ENCODE data around the gene JAM3.

The JAM3 gene

GRCh38 chr11:134041349-134041748, 27.5 kb upstream of the JAM3 start:
- peak overlapping the region; percentile 49 to 95 for H2BK12ac ChIP-seq (ENCODE audit: low read length in 2 of 2)
- H3K9ac ChIP-seq (ENCODE audit: low read length), result no peak overlapping the region
- H2BK120ac ChIP-seq (ENCODE audit: low read depth, low read length), result no peak overlapping the region
- DNase-seq, result no peak
- H3K18ac ChIP-seq (ENCODE audit: low read depth in 1 of 2, low read length in 2 of 2), result peak overlapping the region; percentile 50 to 98
- peaks cover 12% of the 10 kb centered on the region for H3K4me1 ChIP-seq (ENCODE audit: control insufficient read depth, insufficient read depth, low read depth, low read length)
- H2AFZ ChIP-seq (ENCODE audit: low read depth, low read length), result no peak overlapping the region
- WGBS, result 82% methylated on average over 8 of the region's 8 CpGs
- H3K4me2 ChIP-seq (ENCODE audit: low read length, poor library complexity, severe bottlenecking), result no peak overlapping the region
- no peak overlapping the region for H3K27ac ChIP-seq (ENCODE audit: low read length, poor library complexity, severe bottlenecking)
- H3K36me3 ChIP-seq (ENCODE audit: control insufficient read depth in 1 of 2, insufficient read depth in 2 of 2, low read depth in 1 of 2, low read length in 2 of 2), result no peaks in the 10 kb centered on the region
- H2BK5ac ChIP-seq (ENCODE audit: low read depth, low read length, poor library complexity, severe bottlenecking), result no peak overlapping the region
- H3K79me1 ChIP-seq (replicated peaks; ENCODE audit: low read length, poor library complexity, severe bottlenecking), result no peaks in the 10 kb centered on the region
- H4K8ac ChIP-seq (ENCODE audit: low read length), result peak overlapping the region; percentile 10
- H3K23ac ChIP-seq (ENCODE audit: low read length in 2 of 2), result peak overlapping the region in 1 of 2 experiments; percentile 62
- no peak overlapping the region for H3K4me3 ChIP-seq (ENCODE audit: insufficient read depth in 1 of 2, low read depth in 1 of 2, low read length in 2 of 2)
- H2AK5ac ChIP-seq (ENCODE audit: low read length, severe bottlenecking), result no peak overlapping the region
- peak overlapping the region; percentile 56 to 57 for H3K4ac ChIP-seq (ENCODE audit: low read depth in 1 of 2, low read length in 2 of 2)
- H4K91ac ChIP-seq (ENCODE audit: low read length), result peak overlapping the region; percentile 90
- H2BK15ac ChIP-seq (ENCODE audit: low read depth, poor library complexity, severe bottlenecking), result no peak overlapping the region
- no peaks in the 10 kb centered on the region for H3K9me3 ChIP-seq (ENCODE audit: control insufficient read depth, low read length)
- peaks cover 19 to 41% of the 10 kb centered on the region in 2 experiments for H3K27me3 ChIP-seq (ENCODE audit: control insufficient read depth in 1 of 2, insufficient read depth in 1 of 2, low read length in 2 of 2)
- H3K14ac ChIP-seq (ENCODE audit: low read length in 2 of 2), result peak overlapping the region in 1 of 2 experiments; percentile 68

GRCh38 chr11:134041791-134042696, 26.8 kb upstream of the JAM3 start:
- H2BK12ac ChIP-seq (ENCODE audit: low read length in 2 of 2), result peak overlapping the region; percentile 38 to 91
- H3K18ac ChIP-seq (ENCODE audit: low read depth in 1 of 2, low read length in 2 of 2), result peak overlapping the region; percentile 50 to 98
- H3K14ac ChIP-seq (ENCODE audit: low read length in 2 of 2), result peak overlapping the region in 1 of 2 experiments; percentile 93
- H2AFZ ChIP-seq (ENCODE audit: low read depth, low read length), result no peak overlapping the region
- no peak overlapping the region for H3K4me3 ChIP-seq (ENCODE audit: insufficient read depth in 1 of 2, low read depth in 1 of 2, low read length in 2 of 2)
- no peaks in the 10 kb centered on the region for H3K36me3 ChIP-seq (ENCODE audit: control insufficient read depth in 1 of 2, insufficient read depth in 2 of 2, low read depth in 1 of 2, low read length in 2 of 2)
- DNase-seq, result no peak
- no peak overlapping the region for H3K27ac ChIP-seq (ENCODE audit: low read length, poor library complexity, severe bottlenecking)
- peak overlapping the region; percentile 90 for H4K91ac ChIP-seq (ENCODE audit: low read length)
- H4K8ac ChIP-seq (ENCODE audit: low read length), result no peak overlapping the region
- H3K9me3 ChIP-seq (ENCODE audit: control insufficient read depth, low read length), result no peaks in the 10 kb centered on the region
- no peaks in the 10 kb centered on the region for H3K79me1 ChIP-seq (replicated peaks; ENCODE audit: low read length, poor library complexity, severe bottlenecking)
- peak overlapping the region; percentile 30 to 80 for H3K4ac ChIP-seq (ENCODE audit: low read depth in 1 of 2, low read length in 2 of 2)
- H3K4me1 ChIP-seq (ENCODE audit: control insufficient read depth, insufficient read depth, low read depth, low read length), result peaks cover 7% of the 10 kb centered on the region
- no peak overlapping the region for H2AK5ac ChIP-seq (ENCODE audit: low read length, severe bottlenecking)
- H3K23ac ChIP-seq (ENCODE audit: low read length in 2 of 2), result peak overlapping the region in 1 of 2 experiments; percentile 37
- no peak overlapping the region for H2BK120ac ChIP-seq (ENCODE audit: low read depth, low read length)
- 91% methylated on average over 30 of the region's 30 CpGs for WGBS
- no peak overlapping the region for H2BK15ac ChIP-seq (ENCODE audit: low read depth, poor library complexity, severe bottlenecking)
- no peak overlapping the region for H3K4me2 ChIP-seq (ENCODE audit: low read length, poor library complexity, severe bottlenecking)
- H2BK5ac ChIP-seq (ENCODE audit: low read depth, low read length, poor library complexity, severe bottlenecking), result no peak overlapping the region
- H3K9ac ChIP-seq (ENCODE audit: low read length), result no peak overlapping the region
- H3K27me3 ChIP-seq (ENCODE audit: control insufficient read depth in 1 of 2, insufficient read depth in 1 of 2, low read length in 2 of 2), result peaks cover 19 to 47% of the 10 kb centered on the region in 2 experiments

GRCh38 chr11:134043821-134044420, 25.0 kb upstream of the JAM3 start:
- no peak overlapping the region for H3K9ac ChIP-seq (ENCODE audit: low read length)
- H2BK12ac ChIP-seq (ENCODE audit: low read length in 2 of 2), result no peak overlapping the region
- H3K4ac ChIP-seq (ENCODE audit: low read depth in 1 of 2, low read length in 2 of 2), result peak overlapping the region in 1 of 2 experiments; percentile 14
- H3K4me1 ChIP-seq (ENCODE audit: control insufficient read depth, insufficient read depth, low read depth, low read length), result peaks cover 5% of the 10 kb centered on the region
- no peak overlapping the region for H3K27ac ChIP-seq (ENCODE audit: low read length, poor library complexity, severe bottlenecking)
- no peak overlapping the region for H3K4me2 ChIP-seq (ENCODE audit: low read length, poor library complexity, severe bottlenecking)
- H4K8ac ChIP-seq (ENCODE audit: low read length), result no peak overlapping the region
- no peak overlapping the region for H4K91ac ChIP-seq (ENCODE audit: low read length)
- no peak overlapping the region for H2BK120ac ChIP-seq (ENCODE audit: low read depth, low read length)
- no peak overlapping the region for H3K18ac ChIP-seq (ENCODE audit: low read depth in 1 of 2, low read length in 2 of 2)
- no peaks in the 10 kb centered on the region for H3K9me3 ChIP-seq (ENCODE audit: control insufficient read depth, low read length)
- no peaks in the 10 kb centered on the region for H3K79me1 ChIP-seq (replicated peaks; ENCODE audit: low read length, poor library complexity, severe bottlenecking)
- H3K23ac ChIP-seq (ENCODE audit: low read length in 2 of 2), result no peak overlapping the region
- no peak overlapping the region for H3K4me3 ChIP-seq (ENCODE audit: insufficient read depth in 1 of 2, low read depth in 1 of 2, low read length in 2 of 2)
- H3K36me3 ChIP-seq (ENCODE audit: control insufficient read depth in 1 of 2, insufficient read depth in 2 of 2, low read depth in 1 of 2, low read length in 2 of 2), result no peaks in the 10 kb centered on the region
- H2BK15ac ChIP-seq (ENCODE audit: low read depth, poor library complexity, severe bottlenecking), result no peak overlapping the region
- no peak overlapping the region for H2AK5ac ChIP-seq (ENCODE audit: low read length, severe bottlenecking)
- no peak overlapping the region for H2BK5ac ChIP-seq (ENCODE audit: low read depth, low read length, poor library complexity, severe bottlenecking)
- DNase-seq, result no peak
- WGBS, result 94% methylated on average over 9 of the region's 9 CpGs
- no peak overlapping the region for H3K14ac ChIP-seq (ENCODE audit: low read length in 2 of 2)
- H2AFZ ChIP-seq (ENCODE audit: low read depth, low read length), result no peak overlapping the region
- peaks cover 15 to 46% of the 10 kb centered on the region in 2 experiments for H3K27me3 ChIP-seq (ENCODE audit: control insufficient read depth in 1 of 2, insufficient read depth in 1 of 2, low read length in 2 of 2)
